ENCODE measurements around the gene REN. TPM values are rescaled to one million over a fixed set of nuclear protein-coding genes. Genes with fewer than 3 reads are reported as not detected.

REN gene
- total and polyA plus RNA-seq, 4 donors = 0.05 to 0.25 (median 0.15) TPM; not detected in 1

- no peaks in the 10 kb centered on the region for H3K36me3 ChIP-seq (ENCODE audit: control insufficient read depth in 4 of 4, insufficient read depth in 3 of 4, low read depth in 1 of 4, low read length in 3 of 4)
- H3K27ac ChIP-seq (ENCODE audit: low read depth in 1 of 2, low read length in 2 of 2) = no peak overlapping the region
- no peaks in the 10 kb centered on the region for H3K27me3 ChIP-seq (ENCODE audit: control insufficient read depth in 4 of 4, insufficient read depth in 4 of 4, low read length in 3 of 4)
- 91% methylated on average over 7 of the region's 7 CpGs for WGBS
- DNase-seq (ENCODE audit: low spot score) = no peak
- no peaks in the 10 kb centered on the region for H3K9me3 ChIP-seq (ENCODE audit: control insufficient read depth in 4 of 4, low read length in 3 of 4)
- TF ChIP-seq RAD21 (IDR thresholded peaks at IDR 0.05) = no peak
- TF ChIP-seq JUND (IDR thresholded peaks at IDR 0.05) = no peak
- TF ChIP-seq FOXA2 (IDR thresholded peaks at IDR 0.05) = no peak
- no peak for TF ChIP-seq TAF1 (conservative IDR thresholded peaks at IDR 0.05)
- TF ChIP-seq, protein P1, sequence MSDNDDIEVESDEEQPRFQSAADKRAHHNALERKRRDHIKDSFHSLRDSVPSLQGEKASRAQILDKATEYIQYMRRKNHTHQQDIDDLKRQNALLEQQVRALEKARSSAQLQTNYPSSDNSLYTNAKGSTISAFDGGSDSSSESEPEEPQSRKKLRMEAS (IDR thresholded peaks at IDR 0.05) = no peak
- no peak for TF ChIP-seq NR2F2 (IDR thresholded peaks at IDR 0.05)
- TF ChIP-seq HNF4A (conservative IDR thresholded peaks at IDR 0.05) = no peak
- no peak for TF ChIP-seq YY1 (IDR thresholded peaks at IDR 0.05)
- no peak for TF ChIP-seq EGR1 (IDR thresholded peaks at IDR 0.05; ENCODE audit: low read depth in 2 of 2)
- H3K9ac ChIP-seq (ENCODE audit: low read depth in 1 of 2, low read length in 2 of 2) = no peak overlapping the region
- H3K4me3 ChIP-seq (ENCODE audit: low read depth in 1 of 3, low read length in 3 of 3) = no peak overlapping the region
- no peaks in the 10 kb centered on the region for H3K4me1 ChIP-seq (ENCODE audit: control insufficient read depth in 4 of 4, insufficient read depth in 4 of 4, low read length in 3 of 4)
Measured at GRCh38 chr1:204178487-204179281, 12.5 kb upstream of the REN start.

DNA sequence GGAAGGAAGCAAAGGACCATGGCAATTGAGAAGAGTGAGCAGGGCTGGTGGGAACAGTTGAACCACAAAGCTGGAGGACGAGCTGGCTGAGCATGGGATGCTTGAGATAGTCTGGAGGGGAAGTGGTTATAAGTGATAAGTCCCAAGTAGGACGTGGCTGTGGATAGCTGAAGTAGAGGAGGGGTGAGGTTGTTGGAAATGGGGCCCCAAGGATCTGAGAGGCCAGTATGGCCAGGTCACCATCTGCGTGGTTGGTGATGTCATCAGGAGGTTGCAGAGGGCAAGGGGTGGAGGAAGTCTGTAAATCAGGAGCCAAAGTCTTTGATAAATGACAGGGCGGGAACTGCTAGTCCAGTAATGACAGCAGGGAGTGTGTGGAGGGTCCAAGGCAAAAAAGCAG is 11.0 kb upstream of the REN start:
- no peaks in the 10 kb centered on the region for H3K9me3 ChIP-seq (ENCODE audit: control insufficient read depth in 4 of 4, low read length in 3 of 4)
- H3K4me1 ChIP-seq (ENCODE audit: control insufficient read depth in 4 of 4, insufficient read depth in 4 of 4, low read length in 3 of 4) = no peaks in the 10 kb centered on the region
- WGBS = 70% methylated on average over 4 of the region's 4 CpGs
- no peak overlapping the region for H3K27ac ChIP-seq (ENCODE audit: low read depth in 1 of 2, low read length in 2 of 2)
- no peak overlapping the region for H3K4me3 ChIP-seq (ENCODE audit: low read depth in 1 of 3, low read length in 3 of 3)
- no peak overlapping the region for H3K9ac ChIP-seq (ENCODE audit: low read depth in 1 of 2, low read length in 2 of 2)
- no peaks in the 10 kb centered on the region for H3K36me3 ChIP-seq (ENCODE audit: control insufficient read depth in 4 of 4, insufficient read depth in 3 of 4, low read depth in 1 of 4, low read length in 3 of 4)
- DNase-seq (ENCODE audit: low spot score) = no peak
- no peaks in the 10 kb centered on the region for H3K27me3 ChIP-seq (ENCODE audit: control insufficient read depth in 4 of 4, insufficient read depth in 4 of 4, low read length in 3 of 4)
- TF ChIP-seq, protein P1 (IDR thresholded peaks at IDR 0.05) = no peak

- 94% methylated on average over 5 of the region's 5 CpGs for WGBS
- Histone ChIP-seq H3K4me1 (ENCODE audit: control insufficient read depth in 4 of 4, insufficient read depth in 4 of 4, low read length in 3 of 4) (no peaks in the 10 kb centered on the region), H3K9me3 (ENCODE audit: control insufficient read depth in 4 of 4, low read length in 3 of 4) (no peaks in the 10 kb centered on the region), H3K9ac (ENCODE audit: low read depth in 1 of 2, low read length in 2 of 2) (no peak overlapping the region), H3K27ac (ENCODE audit: low read depth in 1 of 2, low read length in 2 of 2) (no peak overlapping the region), H3K27me3 (ENCODE audit: control insufficient read depth in 4 of 4, insufficient read depth in 4 of 4, low read length in 3 of 4) (no peaks in the 10 kb centered on the region), H3K4me3 (ENCODE audit: low read depth in 1 of 3, low read length in 3 of 3) (no peak overlapping the region), H3K36me3 (ENCODE audit: control insufficient read depth in 4 of 4, insufficient read depth in 3 of 4, low read depth in 1 of 4, low read length in 3 of 4) (no peaks in the 10 kb centered on the region)
- no peak for DNase-seq (ENCODE audit: low spot score)
- TF ChIP-seq TAF1 (conservative IDR thresholded peaks at IDR 0.05) (no peak), EGR1 (IDR thresholded peaks at IDR 0.05; ENCODE audit: low read depth in 2 of 2) (no peak), YY1 (IDR thresholded peaks at IDR 0.05) (no peak), RXRA (IDR thresholded peaks at IDR 0.05) (no peak), FOXA2 (IDR thresholded peaks at IDR 0.05) (no peak), HNF4G (IDR thresholded peaks at IDR 0.05) (no peak), HNF4A (conservative IDR thresholded peaks at IDR 0.05) (no peak), RAD21 (IDR thresholded peaks at IDR 0.05) (no peak)
- TF ChIP-seq, protein P2, sequence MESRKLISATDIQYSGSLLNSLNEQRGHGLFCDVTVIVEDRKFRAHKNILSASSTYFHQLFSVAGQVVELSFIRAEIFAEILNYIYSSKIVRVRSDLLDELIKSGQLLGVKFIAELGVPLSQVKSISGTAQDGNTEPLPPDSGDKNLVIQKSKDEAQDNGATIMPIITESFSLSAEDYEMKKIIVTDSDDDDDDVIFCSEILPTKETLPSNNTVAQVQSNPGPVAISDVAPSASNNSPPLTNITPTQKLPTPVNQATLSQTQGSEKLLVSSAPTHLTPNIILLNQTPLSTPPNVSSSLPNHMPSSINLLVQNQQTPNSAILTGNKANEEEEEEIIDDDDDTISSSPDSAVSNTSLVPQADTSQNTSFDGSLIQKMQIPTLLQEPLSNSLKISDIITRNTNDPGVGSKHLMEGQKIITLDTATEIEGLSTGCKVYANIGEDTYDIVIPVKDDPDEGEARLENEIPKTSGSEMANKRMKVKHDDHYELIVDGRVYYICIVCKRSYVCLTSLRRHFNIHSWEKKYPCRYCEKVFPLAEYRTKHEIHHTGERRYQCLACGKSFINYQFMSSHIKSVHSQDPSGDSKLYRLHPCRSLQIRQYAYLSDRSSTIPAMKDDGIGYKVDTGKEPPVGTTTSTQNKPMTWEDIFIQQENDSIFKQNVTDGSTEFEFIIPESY (IDR thresholded peaks at IDR 0.05) = no peak
Measured at GRCh38 chr1:204176049-204176448, 9.9 kb upstream of the REN start.

Data from liver (tissue), 9 donors.